HTR-8/SVneo (cell line): ENCODE measurements around the gene OSR1.
"Not testable (repeated sequence)": the region's sequence is repeated elsewhere in the genome, so short reads cannot be mapped to it uniquely, and the experiment has no call there.

ENCODE experiments used
- DNase-seq: peaks from one replicate; pipeline ENCODE4 v3.0.0; 2011; ENCODE audit warnings: low spot score, mixed read lengths; ENCODE audit not compliant: insufficient read length
- FAIRE-seq: peaks from 2 replicates; lab custom pipeline; 2011; peaks lifted over from hg19 to GRCh38; lab: Jason Lieb, UNC

Gene OSR1

DNA sequence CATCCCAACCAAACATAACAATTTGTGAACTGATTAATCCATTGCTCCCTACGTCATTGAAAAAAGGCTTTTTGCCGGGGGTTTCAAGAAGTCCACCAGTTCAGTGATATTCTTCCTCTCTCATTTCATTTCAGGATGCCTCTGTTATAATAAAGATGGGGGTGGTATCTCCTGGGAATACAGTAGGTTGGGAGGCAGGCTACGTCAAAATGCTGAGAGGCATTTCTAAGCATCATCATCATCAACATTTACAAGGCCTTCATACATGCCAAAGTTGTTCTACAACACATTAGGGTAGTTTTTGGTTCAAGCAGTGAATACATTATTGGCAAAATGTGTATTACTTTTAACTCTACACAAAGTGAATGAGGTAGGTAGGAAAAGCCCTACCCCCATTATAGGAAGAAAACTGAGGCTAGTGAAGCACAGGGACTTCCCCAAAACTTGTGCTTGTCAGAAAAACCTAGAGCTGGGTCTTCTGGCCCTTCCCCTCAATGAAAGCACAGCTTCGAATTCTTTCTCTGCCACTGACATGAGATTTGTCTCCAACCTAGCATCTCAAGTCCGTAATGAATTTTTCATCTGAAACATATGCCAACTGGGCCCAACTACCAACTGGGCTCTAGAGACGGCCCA lies 11.3 kb downstream of the OSR1 start:
- DNase-seq (no peak), FAIRE-seq (no peak)

DNA sequence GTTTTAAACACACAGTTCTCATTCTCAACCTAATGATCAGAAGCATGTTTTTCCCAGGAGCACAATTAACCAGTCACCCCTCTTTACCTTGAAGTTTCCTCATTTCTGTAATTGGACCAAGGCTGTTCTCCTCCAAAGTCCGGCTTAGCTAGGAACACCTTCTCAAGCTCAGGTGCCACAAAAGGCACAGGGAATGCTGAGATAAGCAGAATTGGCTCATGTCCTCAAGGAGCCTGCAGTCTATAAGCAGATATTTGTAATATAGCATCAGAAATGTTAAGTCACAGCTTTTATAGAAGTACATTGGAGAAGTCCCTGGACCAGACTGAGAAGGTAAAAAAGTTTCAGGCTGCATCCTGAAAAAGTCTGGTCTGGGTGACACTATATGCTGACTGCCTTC lies 20.7 kb downstream of the OSR1 start:
- no peak for DNase-seq
- FAIRE-seq: no peak

DNA sequence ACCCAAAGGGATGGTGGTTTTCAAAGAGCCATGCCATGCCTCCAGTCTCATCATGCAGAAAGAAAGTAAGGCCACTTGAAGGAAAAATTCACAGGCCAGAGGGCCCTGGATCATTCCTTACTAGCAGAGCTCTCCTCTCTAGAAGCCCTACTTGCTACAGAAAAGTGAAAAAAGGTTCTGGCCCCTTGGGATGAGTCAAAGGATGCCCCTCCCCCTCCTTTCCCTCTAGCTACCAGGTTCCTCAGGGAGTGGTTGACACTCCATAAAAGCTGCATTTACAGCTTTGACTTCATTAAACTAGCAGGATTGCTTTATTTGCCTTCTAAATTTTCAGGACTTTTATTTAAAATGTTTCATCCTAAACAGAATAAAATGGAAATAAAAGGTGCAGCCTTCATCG lies 21.2 kb downstream of the OSR1 start:
- DNase-seq (no peak), FAIRE-seq (no peak)

DNA sequence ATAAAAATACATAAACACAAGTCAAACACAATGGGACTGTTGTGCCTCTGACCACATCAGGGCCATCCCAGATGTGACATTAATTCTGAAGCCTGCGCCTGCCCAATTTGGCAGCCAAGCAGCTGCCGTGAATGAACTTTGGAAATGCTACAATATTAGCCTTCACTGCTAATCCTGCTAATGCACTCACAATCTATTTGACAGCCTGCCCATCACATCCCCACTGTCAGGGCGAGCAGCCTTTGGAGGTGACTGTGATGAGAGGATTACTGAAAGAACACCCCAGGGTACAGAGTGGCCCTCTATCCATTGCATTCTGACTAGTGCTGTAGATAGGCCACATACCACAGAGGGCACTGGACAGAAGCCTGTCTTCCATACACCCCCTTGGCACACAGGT lies 21.6 kb downstream of the OSR1 start:
- FAIRE-seq: no peak

DNA sequence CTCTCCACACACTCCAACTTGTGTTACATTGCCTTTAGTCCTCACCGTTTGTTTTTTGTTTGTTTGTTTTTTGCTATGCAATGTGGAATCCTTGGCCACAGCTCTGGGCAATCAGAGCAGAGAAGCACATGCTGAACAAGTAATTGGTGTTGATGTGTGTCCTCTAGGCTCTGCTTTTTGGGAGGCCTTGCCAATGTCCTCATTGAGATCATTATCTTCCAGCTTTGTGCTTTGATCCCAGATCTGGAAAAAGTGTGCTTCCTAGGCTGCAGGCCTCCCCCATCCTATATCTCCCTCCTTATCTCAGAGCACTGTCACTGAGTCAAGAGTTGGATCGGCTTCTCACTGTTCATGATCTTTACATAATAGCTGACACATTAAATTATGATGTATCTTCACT lies 25.9 kb downstream of the OSR1 start:
- FAIRE-seq: no peak
- no peak for DNase-seq

More for the DNA sequence above, 21.6 kb downstream of the OSR1 start:
- no peak for DNase-seq

DNA sequence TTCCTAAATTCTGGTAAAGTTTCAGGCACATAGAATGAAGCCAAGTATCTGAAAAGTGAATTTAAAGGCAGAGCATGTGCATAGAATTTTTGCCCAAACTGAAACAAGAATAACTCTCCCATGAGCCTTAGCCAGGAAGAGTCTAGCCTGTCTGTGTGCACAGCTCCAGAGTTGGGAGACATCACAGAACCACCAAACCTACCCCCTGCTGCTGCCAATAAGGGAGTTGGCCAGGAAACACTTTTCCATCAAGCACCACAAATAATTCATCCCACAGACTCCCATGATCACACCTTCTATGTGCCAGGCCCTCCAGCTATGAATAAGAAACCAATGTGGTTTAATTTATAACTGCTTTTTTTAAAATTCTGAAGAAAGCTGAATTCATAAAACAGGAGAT lies 27.0 kb downstream of the OSR1 start:
- DNase-seq (no peak), FAIRE-seq (no peak)

DNA sequence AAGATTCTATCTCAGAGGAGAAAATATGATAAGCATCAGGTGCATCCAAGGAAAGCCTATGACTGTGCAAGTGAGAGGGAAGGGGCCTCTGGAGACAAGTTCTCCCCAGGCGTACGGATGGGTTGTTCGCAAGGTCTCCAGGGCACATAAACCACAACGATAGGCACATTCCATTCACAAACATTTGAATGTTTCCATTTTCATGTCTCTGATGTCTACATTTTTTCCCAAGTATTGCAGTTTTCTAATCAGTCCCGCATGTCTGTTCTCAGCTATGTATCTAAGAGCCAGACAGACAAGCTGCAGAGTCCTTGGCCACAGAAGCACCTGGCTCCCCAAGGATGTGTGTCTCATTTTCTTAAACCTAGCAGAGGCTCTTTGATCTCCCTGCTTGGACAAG lies 28.0 kb downstream of the OSR1 start:
- FAIRE-seq (no peak), DNase-seq (no peak)

DNA sequence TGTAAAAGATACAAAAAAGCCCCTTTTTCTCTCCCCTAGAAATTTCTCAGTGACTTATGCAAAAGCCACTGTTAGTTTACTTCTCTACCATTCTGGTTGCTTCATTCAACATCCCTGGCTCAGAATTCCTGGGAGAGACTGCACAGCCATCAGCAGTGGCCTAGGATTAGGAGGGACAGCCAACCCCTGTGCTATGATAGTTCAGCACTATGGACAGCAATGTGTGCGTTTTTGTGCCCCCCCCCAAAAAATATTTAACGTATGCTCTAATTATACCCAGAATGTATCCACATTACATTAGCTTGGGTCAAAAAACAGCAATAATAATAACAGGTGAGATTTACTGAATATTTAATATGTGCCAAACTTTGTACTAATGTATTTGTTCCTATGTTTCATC lies 29.0 kb downstream of the OSR1 start:
- FAIRE-seq: no peak
- DNase-seq: no peak

DNA sequence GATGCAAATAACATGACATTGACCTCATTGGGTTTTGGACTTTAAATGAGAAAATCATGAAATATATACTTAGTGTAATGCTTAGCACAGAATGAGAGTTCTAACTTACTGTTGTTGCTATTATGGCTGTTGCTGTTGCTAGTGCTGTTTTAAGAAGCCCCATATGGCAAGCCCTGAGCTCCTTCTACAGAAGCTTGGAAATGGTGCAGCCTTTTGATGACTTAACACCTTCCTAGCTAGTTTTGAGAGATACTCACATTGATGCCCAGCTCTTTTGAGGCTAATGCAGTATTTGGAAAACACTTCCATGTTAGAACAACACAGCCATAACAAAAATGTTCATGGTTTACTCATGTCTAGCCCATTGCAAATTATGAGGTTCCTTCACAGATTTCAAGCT lies 30.9 kb downstream of the OSR1 start:
- FAIRE-seq (no peak), DNase-seq (no peak)

DNA sequence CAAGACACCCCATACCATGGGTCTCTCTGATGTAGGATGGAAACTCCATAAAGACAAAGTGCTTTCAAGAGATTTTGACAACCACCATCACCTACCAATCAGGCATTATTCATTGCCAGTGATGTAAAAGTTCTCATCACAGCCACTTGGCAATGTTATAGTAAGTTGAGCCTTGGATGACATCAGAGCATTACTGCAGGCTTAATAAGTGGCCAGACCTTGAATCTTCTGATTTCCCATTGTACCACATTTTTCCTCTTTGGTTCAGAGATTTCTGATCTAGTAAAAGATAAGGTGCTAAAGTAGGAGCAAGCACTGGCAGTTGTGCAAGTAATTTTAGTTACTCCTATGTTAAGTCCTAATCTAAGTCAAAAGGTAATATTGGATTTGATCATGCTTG lies 36.5 kb downstream of the OSR1 start:
- no peak for FAIRE-seq

DNA sequence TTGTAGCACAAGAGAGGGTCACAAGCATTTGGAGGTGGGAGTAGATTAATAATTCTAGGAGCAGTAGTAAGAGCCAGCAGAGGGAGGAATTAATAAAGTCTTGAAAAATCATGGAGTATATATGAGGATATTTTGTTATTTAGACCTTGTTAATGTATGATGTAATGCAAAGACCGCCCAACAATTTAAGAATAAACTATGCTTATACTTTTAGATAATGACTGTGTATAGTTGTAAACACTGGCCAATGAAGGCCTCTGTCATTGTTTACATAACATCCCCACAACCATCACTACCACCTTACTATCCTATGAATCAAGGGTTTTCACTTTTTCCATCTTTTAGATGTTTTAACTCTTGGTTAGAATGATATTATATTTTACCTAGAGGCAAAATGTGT lies 37.6 kb downstream of the OSR1 start:
- FAIRE-seq: no peak
- no peak for DNase-seq

More for the DNA sequence above, 36.5 kb downstream of the OSR1 start:
- no peak for DNase-seq

DNA sequence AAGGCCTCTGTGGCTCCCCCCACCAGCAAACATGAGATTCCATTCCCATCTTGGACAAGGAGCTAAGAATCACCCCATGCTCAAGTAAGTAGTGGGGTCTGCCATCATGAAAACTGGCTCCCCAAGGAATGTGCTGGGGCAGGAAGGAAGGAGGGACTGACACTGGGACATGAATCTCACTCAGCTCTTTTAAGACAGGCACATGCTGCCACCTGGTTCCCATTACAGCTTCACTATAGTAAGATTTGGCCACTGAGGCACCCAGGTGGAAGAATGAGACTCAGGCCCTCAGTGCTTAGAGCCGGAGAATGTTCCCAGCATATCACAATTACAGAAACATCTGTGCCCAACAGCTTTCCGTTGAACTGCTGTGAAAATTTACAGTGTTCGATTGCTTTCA lies 38.7 kb downstream of the OSR1 start:
- DNase-seq: no peak
- no peak for FAIRE-seq

DNA sequence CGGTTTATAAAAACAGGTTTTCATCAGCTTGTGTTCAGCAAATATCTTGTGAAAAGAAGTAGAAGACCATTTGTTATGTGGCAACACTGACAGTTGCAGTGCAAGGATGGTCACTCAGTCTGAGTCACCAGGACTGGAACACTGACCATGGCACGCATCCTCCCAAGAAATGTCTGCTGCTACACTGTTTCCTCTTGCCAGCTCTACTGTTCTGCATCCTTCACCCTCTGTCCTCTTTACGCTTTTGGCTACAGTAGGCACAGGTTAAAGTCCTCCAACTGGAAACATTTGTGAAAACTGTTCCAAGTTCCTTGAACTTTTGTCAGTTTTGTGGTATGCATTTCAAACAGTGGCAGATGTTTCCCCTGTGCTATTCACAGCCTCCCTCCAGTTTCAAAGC lies 39.4 kb downstream of the OSR1 start:
- no peak for FAIRE-seq
- no peak for DNase-seq

DNA sequence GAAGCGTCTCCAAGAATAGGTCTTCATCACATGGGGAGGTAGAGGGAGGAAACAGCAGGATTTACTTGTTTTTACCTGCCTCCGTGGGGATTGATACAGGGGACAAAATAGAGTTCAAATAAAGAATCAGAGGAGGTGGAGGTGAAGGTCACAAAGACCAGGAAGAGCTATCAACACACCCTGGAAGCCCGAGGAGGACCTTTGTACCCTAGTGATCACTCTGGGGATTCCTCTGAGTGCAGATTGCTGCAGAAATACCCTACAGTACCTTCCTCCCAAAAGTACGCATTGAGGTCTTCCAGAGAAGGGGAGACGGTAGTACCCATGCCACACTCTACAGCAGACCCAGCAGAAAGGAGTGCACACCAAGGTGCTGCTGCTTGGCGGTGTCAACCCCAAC lies 44.9 kb downstream of the OSR1 start:
- DNase-seq (no peak), FAIRE-seq (no peak)

DNA sequence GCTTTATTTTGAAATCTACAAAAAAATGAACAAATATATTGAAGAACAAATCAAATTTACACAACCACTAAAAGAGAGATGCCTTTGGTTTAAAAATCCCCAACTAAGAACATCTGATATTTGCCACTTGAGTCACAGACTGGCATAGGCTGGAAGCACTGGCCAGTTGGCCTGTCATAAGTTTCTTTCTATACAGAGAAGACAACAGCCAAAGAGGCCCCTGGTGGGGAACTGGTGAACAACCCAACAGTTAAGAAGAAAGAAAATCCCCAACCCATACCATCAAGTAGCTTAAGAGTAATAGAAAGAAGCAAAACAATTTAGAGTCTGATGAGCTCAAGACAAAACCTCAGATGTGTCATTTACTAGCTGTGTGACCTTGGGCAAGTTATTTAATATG lies 45.5 kb downstream of the OSR1 start:
- DNase-seq (peak; percentile 38), FAIRE-seq (no peak)

DNA sequence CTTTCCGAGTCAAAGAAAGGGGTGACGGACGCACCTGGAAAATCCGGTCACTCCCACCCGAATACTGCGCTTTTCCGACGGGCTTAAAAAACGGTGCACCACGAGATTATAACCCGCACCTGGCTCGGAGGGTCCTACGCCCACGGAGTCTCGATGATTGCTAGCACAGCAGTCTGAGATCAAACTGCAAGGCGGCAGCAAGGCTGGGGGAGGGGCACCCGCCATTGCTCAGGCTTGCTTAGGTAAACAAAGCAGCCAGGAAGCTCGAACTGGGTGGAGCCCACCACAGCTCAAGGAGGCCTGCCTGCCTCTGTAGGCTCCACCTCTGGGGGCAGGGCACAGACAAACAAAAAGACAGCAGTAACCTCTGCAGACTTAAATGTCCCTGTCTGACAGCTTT lies 52.4 kb downstream of the OSR1 start:
- FAIRE-seq: not testable (repeated sequence)

DNA sequence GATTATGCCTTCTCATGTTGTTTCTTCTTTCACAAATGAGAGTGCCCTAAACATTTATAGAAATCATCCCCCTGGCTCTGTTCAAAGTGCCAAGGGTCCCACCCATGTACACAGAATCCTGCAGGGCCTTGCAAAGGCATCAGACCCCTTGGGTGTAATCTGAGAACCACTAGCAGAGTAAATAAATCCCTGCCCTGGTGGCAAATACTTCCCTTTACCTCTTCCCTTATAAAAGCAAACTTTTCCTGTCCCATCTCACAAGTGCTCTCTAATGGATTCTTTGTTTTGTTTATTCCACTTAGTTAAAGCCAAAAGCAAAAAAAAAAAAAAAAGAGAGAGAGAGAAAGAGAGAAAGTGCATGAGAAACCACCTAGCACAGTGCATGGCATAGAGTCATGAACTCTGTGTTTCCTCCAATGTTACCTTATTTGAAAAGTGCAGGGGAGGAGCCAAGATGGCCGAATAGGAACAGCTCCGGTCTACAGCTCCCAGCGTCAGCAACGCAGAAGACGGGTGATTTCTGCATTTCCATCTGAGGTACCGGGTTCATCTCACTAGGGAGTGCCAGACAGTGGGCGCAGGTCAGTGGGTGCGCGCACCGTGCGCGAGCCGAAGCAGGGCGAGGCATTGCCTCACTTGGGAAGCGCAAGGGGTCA lies 52.9 kb downstream of the OSR1 start:
- not testable (repeated sequence) for FAIRE-seq

More for the DNA sequence above, 52.4 kb downstream of the OSR1 start:
- not testable (repeated sequence) for DNase-seq

DNA sequence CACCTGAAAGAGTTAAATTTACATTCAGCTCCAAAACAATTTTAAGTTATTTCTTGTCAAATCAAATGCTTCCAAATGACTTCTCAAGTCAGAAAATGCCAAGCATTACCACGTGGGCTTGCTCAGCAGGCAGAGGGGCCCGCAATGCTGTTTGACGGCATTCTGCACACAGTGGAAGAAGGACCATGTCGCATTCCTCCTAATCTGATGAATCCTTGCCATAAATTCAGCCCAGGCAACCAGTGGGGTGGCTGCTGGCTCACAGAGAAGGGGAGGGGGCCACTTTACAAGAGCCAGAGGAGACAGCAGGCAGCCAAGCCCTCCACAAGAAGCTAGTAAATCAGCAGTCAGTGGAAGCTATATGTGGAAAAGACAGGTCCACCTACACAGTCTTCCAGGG lies 56.7 kb downstream of the OSR1 start:
- no peak for FAIRE-seq
- no peak for DNase-seq

More for the DNA sequence above, 52.9 kb downstream of the OSR1 start:
- not testable (repeated sequence) for DNase-seq
